Epithelial cell of proximal tubule (primary cell): ENCODE measurements around the gene MYBPH. TPM values are rescaled to one million over a fixed set of nuclear protein-coding genes. Genes with fewer than 3 reads are reported as not detected.
A peak's percentile ranks its signal among the peaks of the same experiment; 100 is the strongest.

ENCODE experiments used
- DNase-seq: peaks from one replicate; pipeline ENCODE4 v3.0.0-alpha.2; 2011; ENCODE audit warnings: low read depth
- H3K4me3 ChIP-seq: 2 replicates; pipeline ENCODE4 v1.5.1; 2011; ENCODE audit warnings: low read depth, mild to moderate bottlenecking, low read length
- total RNA-seq: library from RNA; depleted of rRNA; stranded (reverse); fragments of >200 nt; gene quantifications from 2 replicates; pipeline ENCODE4 v1.2.3, GENCODE V29; 2015
- TF ChIP-seq, protein P1 (sequence below): conservative IDR thresholded peaks from 2 replicates; pipeline ENCODE4 v1.5.1; 2012; ENCODE audit warnings: low read depth, mild to moderate bottlenecking, low read length

The MYBPH gene
- total RNA-seq, 1 donor from 2014 or later = not detected

- TF ChIP-seq, protein P1, sequence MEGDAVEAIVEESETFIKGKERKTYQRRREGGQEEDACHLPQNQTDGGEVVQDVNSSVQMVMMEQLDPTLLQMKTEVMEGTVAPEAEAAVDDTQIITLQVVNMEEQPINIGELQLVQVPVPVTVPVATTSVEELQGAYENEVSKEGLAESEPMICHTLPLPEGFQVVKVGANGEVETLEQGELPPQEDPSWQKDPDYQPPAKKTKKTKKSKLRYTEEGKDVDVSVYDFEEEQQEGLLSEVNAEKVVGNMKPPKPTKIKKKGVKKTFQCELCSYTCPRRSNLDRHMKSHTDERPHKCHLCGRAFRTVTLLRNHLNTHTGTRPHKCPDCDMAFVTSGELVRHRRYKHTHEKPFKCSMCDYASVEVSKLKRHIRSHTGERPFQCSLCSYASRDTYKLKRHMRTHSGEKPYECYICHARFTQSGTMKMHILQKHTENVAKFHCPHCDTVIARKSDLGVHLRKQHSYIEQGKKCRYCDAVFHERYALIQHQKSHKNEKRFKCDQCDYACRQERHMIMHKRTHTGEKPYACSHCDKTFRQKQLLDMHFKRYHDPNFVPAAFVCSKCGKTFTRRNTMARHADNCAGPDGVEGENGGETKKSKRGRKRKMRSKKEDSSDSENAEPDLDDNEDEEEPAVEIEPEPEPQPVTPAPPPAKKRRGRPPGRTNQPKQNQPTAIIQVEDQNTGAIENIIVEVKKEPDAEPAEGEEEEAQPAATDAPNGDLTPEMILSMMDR = no peak
- DNase-seq = no peak
- peak overlapping the region; percentile 65 for H3K4me3 ChIP-seq
Measured at GRCh38 chr1:203126866-203127665, 48.6 kb downstream of the MYBPH start.

DNA sequence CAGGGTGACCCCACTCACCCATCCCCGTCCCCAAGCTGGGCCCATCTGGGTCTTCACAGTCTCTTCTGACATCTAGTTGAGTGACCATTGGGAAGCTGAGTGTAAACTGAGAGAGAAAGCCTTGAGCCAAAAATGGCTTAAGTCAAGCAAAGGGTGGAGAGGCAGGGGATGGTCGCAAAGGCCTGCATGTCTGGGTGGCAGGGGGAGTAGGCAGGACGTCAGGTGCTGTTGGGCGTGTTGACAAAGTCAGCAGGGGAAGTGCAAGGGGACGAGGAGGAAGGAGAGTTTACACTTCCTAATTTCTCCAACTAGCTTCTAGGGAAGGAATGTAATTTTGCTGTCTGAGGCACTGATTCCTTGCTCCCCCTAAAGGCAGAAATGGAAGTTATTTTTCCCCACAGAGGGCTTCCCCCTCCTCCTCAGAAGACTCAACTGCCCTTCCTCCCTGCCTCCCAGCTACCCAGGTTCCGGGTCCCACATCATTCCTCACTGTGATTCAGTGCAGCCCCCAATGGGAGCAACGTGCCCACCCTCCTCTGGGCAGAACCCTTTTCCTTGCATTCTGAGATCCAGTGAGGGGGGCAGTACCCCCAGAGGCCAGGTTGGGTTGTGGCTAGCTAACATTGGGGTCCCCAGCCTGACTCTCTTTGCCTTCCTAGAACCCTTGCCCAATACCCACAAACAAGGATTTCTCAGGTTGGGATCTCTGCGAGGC lies 49.3 kb downstream of the MYBPH start:
- peak overlapping the region; percentile 65 for H3K4me3 ChIP-seq
- TF ChIP-seq, protein P1 = peak; percentile 66
- DNase-seq = no peak

GRCh38 chr1:203124546-203125317 lies 50.9 kb downstream of the MYBPH start:
- TF ChIP-seq, protein P1 = no peak
- no peak overlapping the region for H3K4me3 ChIP-seq
- DNase-seq = no peak

DNA sequence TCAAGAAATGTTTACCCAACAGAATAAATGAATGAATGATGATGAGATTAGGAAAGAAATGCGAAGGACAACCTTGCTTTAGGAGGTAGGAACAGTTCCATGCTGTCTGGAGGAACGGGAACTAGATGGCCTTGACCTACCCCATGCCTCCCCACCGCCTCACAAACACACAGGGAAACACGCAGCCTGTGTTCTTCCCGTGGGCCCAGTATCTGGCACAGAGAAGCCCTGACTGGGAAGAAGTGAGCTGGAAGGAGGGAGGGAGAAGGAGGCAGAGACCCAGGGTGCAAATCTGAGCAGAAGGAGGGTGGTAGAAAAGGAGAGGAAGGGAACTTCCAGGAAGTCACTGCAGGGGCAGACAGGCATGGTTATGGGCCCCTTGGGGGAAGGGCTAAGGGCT lies 51.6 kb downstream of the MYBPH start:
- H3K4me3 ChIP-seq = no peak overlapping the region
- TF ChIP-seq, protein P1 = no peak
- no peak for DNase-seq

- TF ChIP-seq, protein P1 = no peak
- no peak for DNase-seq
- H3K4me3 ChIP-seq = no peak overlapping the region
Measured at GRCh38 chr1:203122159-203122558, 53.5 kb downstream of the MYBPH start.

- no peak for DNase-seq
- TF ChIP-seq, protein P1 = no peak
- no peak overlapping the region for H3K4me3 ChIP-seq
Measured at GRCh38 chr1:203121186-203122015, 54.2 kb downstream of the MYBPH start.
